Measurements from ENCODE around the gene DHX16. TPM values are rescaled to one million over a fixed set of nuclear protein-coding genes. Genes with fewer than 3 reads are reported as not detected.
A peak's percentile ranks its signal among the peaks of the same experiment; 100 is the strongest.

The DHX16 gene
- total and polyA plus RNA-seq, 12 donors: 15.9 to 28.6 (median 21.6) TPM

GRCh38 chr6:30651143-30651542, 21.7 kb downstream of the DHX16 start:
- intact Hi-C loops (cut with DNase I): no loop called here

GRCh38 chr6:30647242-30648116, 25.3 kb downstream of the DHX16 start:
- peak overlapping the region; percentile 73 to 100 (median 95) for H3K4me3 ChIP-seq
- intact Hi-C loops (cut with DNase I): no loop called here
- DNase-seq: peak; percentile 69 to 77
- H3K9me3 ChIP-seq: no peaks in the 10 kb centered on the region
- H3K27ac ChIP-seq: peak overlapping the region; percentile 92 to 99 (median 96)
- peak; percentile 78 to 90 (median 85) for ATAC-seq
- TF ChIP-seq CTCF (IDR thresholded peaks at IDR 0.05): no peak
- no peaks in the 10 kb centered on the region for H3K27me3 ChIP-seq
- 1% methylated on average over 70 to 77 of the region's 78 CpGs for WGBS, 2 donors
- peaks cover 0 to 62% (median 18%) of the 10 kb centered on the region in 9 donors for H3K36me3 ChIP-seq
- H3K4me1 ChIP-seq: peaks cover 7 to 36% (median 22%) of the 10 kb centered on the region in 9 donors

More at GRCh38 chr6:30651143-30651542, 21.7 kb downstream of the DHX16 start:
- no peak for DNase-seq
- no peaks in the 10 kb centered on the region for H3K27me3 ChIP-seq
- H3K4me1 ChIP-seq: peaks cover 7 to 25% (median 17%) of the 10 kb centered on the region in 9 donors
- H3K36me3 ChIP-seq: peaks cover 9 to 68% (median 55%) of the 10 kb centered on the region in 9 donors
- H3K9me3 ChIP-seq: no peaks in the 10 kb centered on the region
- no peak overlapping the region for H3K27ac ChIP-seq
- no peak for ATAC-seq
- 88 to 91% methylated on average over 12 of the region's 12 CpGs for WGBS, 2 donors
- H3K4me3 ChIP-seq: no peak overlapping the region
- no peak for TF ChIP-seq CTCF (IDR thresholded peaks at IDR 0.05)

GRCh38 chr6:30646450-30647241, 26.2 kb downstream of the DHX16 start, which contains the start of gene C6orf136:
C6orf136 (plus strand) TSS chr6:30647133; CDS start chr6:30647232, 99 bp downstream.
- no peak for TF ChIP-seq CTCF (IDR thresholded peaks at IDR 0.05)
- H3K4me3 ChIP-seq: peak within 1 kb of the TSS; percentile 73 to 100 (median 95)
- no peaks in the 10 kb centered on the region for H3K27me3 ChIP-seq
- intact Hi-C loops (cut with DNase I): no loop called here
- H3K9me3 ChIP-seq: no peaks in the 10 kb centered on the region
- peak within 1 kb of the TSS; percentile 92 to 99 (median 96) for H3K27ac ChIP-seq
- peaks cover 7 to 36% (median 22%) of the 10 kb centered on the region in 9 donors for H3K4me1 ChIP-seq
- ATAC-seq: peak; percentile 88 to 96 (median 93)
- WGBS, 2 donors: 9 to 10% methylated on average over 32 to 37 of the region's 37 CpGs
- peaks cover 0 to 62% (median 11%) of the 10 kb centered on the region in 9 donors for H3K36me3 ChIP-seq
- DNase-seq: peak; percentile 92 to 94

- intact Hi-C loops (cut with DNase I): no loop called here
- DNase-seq: no peak
- H3K4me1 ChIP-seq: peaks cover 7 to 36% (median 22%) of the 10 kb centered on the region in 9 donors
- ATAC-seq: no peak
- no peaks in the 10 kb centered on the region for H3K9me3 ChIP-seq
- H3K27ac ChIP-seq: peak overlapping the region in 2 of 10 donors; percentile 96
- no peaks in the 10 kb centered on the region for H3K27me3 ChIP-seq
- H3K36me3 ChIP-seq: peaks cover 0 to 62% (median 4%) of the 10 kb centered on the region in 9 donors
- H3K4me3 ChIP-seq: peak overlapping the region in 1 of 10 donors; percentile 96
- TF ChIP-seq CTCF (IDR thresholded peaks at IDR 0.05): no peak
- WGBS, 2 donors: 68 to 79% methylated on average over 1 of the region's 1 CpG
Measured at GRCh38 chr6:30645989-30646388, 26.8 kb downstream of the DHX16 start.
